SU-DHL-6 (cell line): ENCODE measurements around the gene AKAP1.

ENCODE experiments used
- H2AFZ ChIP-seq: fragments of 200-600 bp; sonication (generic); 2 replicates; pipeline ENCODE4 v1.6.1; 2014; ENCODE audit warnings: low read depth, mild to moderate bottlenecking, moderate library complexity, mixed read lengths, antibody characterized with exemption, low read length; ENCODE audit not compliant: severe bottlenecking
- H3F3A ChIP-seq: fragments of 200-600 bp; shearing (Covaris generic); 2 replicates; pipeline ENCODE4 v1.6.0; 2016; ENCODE audit warnings: antibody characterized with exemption, mild to moderate bottlenecking; ENCODE audit not compliant: insufficient read depth
- H3K27ac ChIP-seq: fragments of 200-600 bp; sonication (generic); 2 replicates; pipeline ENCODE4 v1.5.1; 2016; ENCODE audit warnings: low read depth, mild to moderate bottlenecking, low read length, moderate library complexity, mixed read lengths
- H3K27me3 ChIP-seq: fragments of 200-600 bp; sonication (generic), shearing (Covaris generic); 2 replicates; pipeline ENCODE4 v1.6.0; 2014; ENCODE audit warnings: mild to moderate bottlenecking, low read length
- H3K36me3 ChIP-seq: fragments of 200-600 bp; sonication (generic); 2 replicates; pipeline ENCODE4 v1.6.1; 2014; ENCODE audit warnings: mild to moderate bottlenecking, low read length, mixed read lengths
- H3K4me2 ChIP-seq: fragments of 300-600, 200-600 bp; shearing (Covaris generic), sonication (generic); 2 replicates; pipeline ENCODE4 v1.6.0; 2014; ENCODE audit warnings: low read length, low read depth, mild to moderate bottlenecking; ENCODE audit not compliant: poor library complexity, severe bottlenecking
- H3K4me3 ChIP-seq: fragments of 200-600 bp; sonication (generic); 2 replicates; pipeline ENCODE4 v1.5.1; 2014; ENCODE audit warnings: antibody characterized with exemption, low read length, mild to moderate bottlenecking, mixed read lengths; ENCODE audit not compliant: insufficient read depth, poor library complexity, severe bottlenecking
- H3K79me2 ChIP-seq: fragments of 200-600 bp; sonication (generic); 2 replicates; pipeline ENCODE4 v1.6.1; 2014; ENCODE audit warnings: mild to moderate bottlenecking, low read length, moderate library complexity; ENCODE audit not compliant: insufficient read depth
- H3K9ac ChIP-seq: fragments of 200-600 bp; sonication (generic); 2 replicates; pipeline ENCODE4 v1.7.0; 2014; ENCODE audit warnings: mild to moderate bottlenecking, low read length
- H3K9me2 ChIP-seq: fragments of 200-600 bp; sonication (generic); replicated peaks from 2 replicates; pipeline ENCODE4 v1.6.1; 2014; ENCODE audit warnings: low read length; ENCODE audit not compliant: insufficient read depth
- H3K9me3 ChIP-seq: fragments of 200-600 bp; sonication (generic); 2 replicates; pipeline ENCODE4 v1.6.1; 2014; ENCODE audit warnings: low read length, mixed read lengths; ENCODE audit not compliant: insufficient read depth
- H4K20me1 ChIP-seq: fragments of 200-600 bp; sonication (generic); 2 replicates; pipeline ENCODE4 v1.6.1; 2014; ENCODE audit warnings: low read depth, mild to moderate bottlenecking, antibody characterized with exemption, low read length, moderate library complexity, mixed read lengths
- CTCF ChIP-seq: fragments of 200-600 bp; sonication (generic); IDR thresholded peaks from one replicate; pipeline ENCODE4 v1.5.1; 2017; ENCODE audit warnings: antibody characterized with exemption, mild to moderate bottlenecking, low read length, moderate library complexity; ENCODE audit not compliant: insufficient read depth, poor library complexity, severe bottlenecking
- EZH2phosphoT487 ChIP-seq: fragments of 200-600 bp; sonication (generic), shearing (Covaris generic); conservative IDR thresholded peaks from 2 replicates; pipeline ENCODE4 v1.6.1; 2018; ENCODE audit warnings: mild to moderate bottlenecking, antibody characterized with exemption, low read length, moderate library complexity, mixed read lengths

AKAP1 gene

GRCh38 chr17:57092171-57092570 lies 7.1 kb downstream of the AKAP1 start:
- TF ChIP-seq EZH2phosphoT487, result no peak
- TF ChIP-seq CTCF, result no peak
- no peaks in the 10 kb centered on the region for H3K27me3 ChIP-seq
- H3K27ac ChIP-seq, result no peak overlapping the region
- peaks cover 11% of the 10 kb centered on the region for H4K20me1 ChIP-seq
- no peak overlapping the region for H3K4me3 ChIP-seq
- no peak overlapping the region for H3K4me2 ChIP-seq
- no peak overlapping the region for H3K9ac ChIP-seq
- no peaks in the 10 kb centered on the region; the same call in 1 of the 2 replicates for H3K36me3 ChIP-seq
- no peak overlapping the region for H2AFZ ChIP-seq
- H3K9me2 ChIP-seq, result no peaks in the 10 kb centered on the region
- H3K9me3 ChIP-seq, result no peaks in the 10 kb centered on the region
- H3F3A ChIP-seq, result no peaks in the 10 kb centered on the region
- peaks cover 100% of the 10 kb centered on the region for H3K79me2 ChIP-seq

GRCh38 chr17:57092779-57093178 lies 7.7 kb downstream of the AKAP1 start:
- H3K9me2 ChIP-seq, result no peaks in the 10 kb centered on the region
- no peak overlapping the region for H2AFZ ChIP-seq
- no peak overlapping the region for H3K27ac ChIP-seq
- H3K9ac ChIP-seq, result no peak overlapping the region
- peaks cover 5% of the 10 kb centered on the region; the same call in 1 of the 2 replicates for H4K20me1 ChIP-seq
- no peaks in the 10 kb centered on the region for H3F3A ChIP-seq
- TF ChIP-seq CTCF (no peak), EZH2phosphoT487 (no peak)
- H3K4me3 ChIP-seq, result no peak overlapping the region
- no peaks in the 10 kb centered on the region for H3K9me3 ChIP-seq
- H3K36me3 ChIP-seq, result no peaks in the 10 kb centered on the region
- H3K4me2 ChIP-seq, result no peak overlapping the region
- no peaks in the 10 kb centered on the region for H3K27me3 ChIP-seq
- H3K79me2 ChIP-seq, result peaks cover 100% of the 10 kb centered on the region

- TF ChIP-seq EZH2phosphoT487, result no peak
- no peak for TF ChIP-seq CTCF
- Histone ChIP-seq H3K9ac (no peak overlapping the region), H3K9me2 (no peaks in the 10 kb centered on the region), H3K79me2 (peaks cover 95% of the 10 kb centered on the region), H3K27ac (no peak overlapping the region), H3K9me3 (no peaks in the 10 kb centered on the region), H3K4me2 (no peak overlapping the region), H3F3A (no peaks in the 10 kb centered on the region), H3K36me3 (no peaks in the 10 kb centered on the region), H3K27me3 (no peaks in the 10 kb centered on the region), H2AFZ (no peak overlapping the region), H4K20me1 (no peaks in the 10 kb centered on the region; the same call in 1 of the 2 replicates), H3K4me3 (no peak overlapping the region)
Measured at GRCh38 chr17:57096472-57097202, 11.6 kb downstream of the AKAP1 start.
